ENCODE measurements around the gene TMUB2.

- no peak for TF ChIP-seq CTCF (IDR thresholded peaks at IDR 0.05)
- TF ChIP-seq POLR2A (IDR thresholded peaks at IDR 0.05) = no peak
Measured at GRCh38 chr17:44214896-44215295, 28.1 kb downstream of the TMUB2 start.

All from upper lobe of left lung (tissue), 4 donors.